NCI-H1694 treated with DMSO at 0.1 percent for 48 hours (cell line): ENCODE measurements around the gene TBC1D8.

Experiments
- DNase-seq: peaks from one replicate; lab custom pipeline; 2025; lab: John Stamatoyannopoulos, UW

TBC1D8 gene

GRCh38 chr2:101135412-101136296 is 15.5 kb downstream of the TBC1D8 start:
- DNase-seq, result no peak

GRCh38 chr2:101133492-101134100 is 17.6 kb downstream of the TBC1D8 start:
- no peak for DNase-seq

GRCh38 chr2:101132202-101132601 is 19.0 kb downstream of the TBC1D8 start:
- DNase-seq, result no peak

GRCh38 chr2:101130081-101130480 is 21.1 kb downstream of the TBC1D8 start:
- DNase-seq, result no peak

DNA sequence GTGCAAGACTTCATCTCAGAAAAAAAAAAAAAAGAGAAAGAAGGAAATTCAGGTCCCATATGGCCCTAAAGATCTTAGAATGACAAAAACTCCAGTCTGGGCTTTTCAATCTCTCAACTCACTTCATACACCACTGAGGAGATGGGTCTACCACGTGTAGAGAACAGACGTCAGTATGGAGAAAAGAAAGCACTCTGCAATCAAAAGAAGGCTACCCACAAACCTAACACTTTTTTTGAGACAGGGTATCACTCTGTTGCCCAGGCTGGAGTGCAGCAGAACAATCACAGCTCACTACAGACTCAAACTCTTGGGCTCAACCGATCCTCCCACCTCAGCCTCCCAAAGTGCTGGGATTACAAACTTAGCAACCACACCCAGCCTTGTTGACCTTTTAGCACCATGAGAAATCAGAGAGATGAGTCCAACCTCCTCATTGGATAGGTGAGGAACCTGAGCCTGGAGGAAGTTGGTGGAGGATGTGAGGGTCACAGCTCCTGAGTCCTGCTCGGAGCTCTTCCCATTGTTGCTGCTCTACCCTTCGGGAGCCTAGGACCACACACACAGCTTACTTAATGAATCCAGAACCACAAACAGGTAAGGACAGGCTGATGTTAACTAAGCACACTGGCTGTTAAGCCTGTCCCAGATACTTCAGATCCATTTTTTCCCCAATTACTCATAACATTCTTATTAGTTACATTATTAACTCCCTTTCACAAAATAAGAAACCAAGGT is 23.7 kb downstream of the TBC1D8 start:
- DNase-seq, result no peak

DNA sequence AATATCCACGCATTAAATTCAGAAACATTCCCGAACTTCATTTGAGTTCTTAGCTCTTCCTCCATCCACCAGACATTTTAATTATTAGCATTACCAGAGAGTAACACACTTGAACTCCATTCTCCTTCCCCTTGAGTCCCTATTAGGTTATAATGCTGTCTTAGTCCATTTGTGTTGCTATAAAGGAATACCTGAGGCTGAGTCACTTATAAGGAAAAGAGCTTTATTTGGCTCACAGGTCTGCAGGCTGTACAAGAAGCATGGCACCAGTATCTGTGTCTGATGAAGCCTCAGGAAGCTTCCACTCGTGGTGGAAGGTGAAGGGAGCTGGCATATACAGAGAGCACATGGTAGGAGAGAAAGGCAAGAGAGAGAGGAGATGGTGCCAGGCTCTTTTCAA is 25.4 kb downstream of the TBC1D8 start:
- DNase-seq, result no peak

- no peak for DNase-seq
Observed at GRCh38 chr2:101125374-101125773, 25.8 kb downstream of the TBC1D8 start.

DNA sequence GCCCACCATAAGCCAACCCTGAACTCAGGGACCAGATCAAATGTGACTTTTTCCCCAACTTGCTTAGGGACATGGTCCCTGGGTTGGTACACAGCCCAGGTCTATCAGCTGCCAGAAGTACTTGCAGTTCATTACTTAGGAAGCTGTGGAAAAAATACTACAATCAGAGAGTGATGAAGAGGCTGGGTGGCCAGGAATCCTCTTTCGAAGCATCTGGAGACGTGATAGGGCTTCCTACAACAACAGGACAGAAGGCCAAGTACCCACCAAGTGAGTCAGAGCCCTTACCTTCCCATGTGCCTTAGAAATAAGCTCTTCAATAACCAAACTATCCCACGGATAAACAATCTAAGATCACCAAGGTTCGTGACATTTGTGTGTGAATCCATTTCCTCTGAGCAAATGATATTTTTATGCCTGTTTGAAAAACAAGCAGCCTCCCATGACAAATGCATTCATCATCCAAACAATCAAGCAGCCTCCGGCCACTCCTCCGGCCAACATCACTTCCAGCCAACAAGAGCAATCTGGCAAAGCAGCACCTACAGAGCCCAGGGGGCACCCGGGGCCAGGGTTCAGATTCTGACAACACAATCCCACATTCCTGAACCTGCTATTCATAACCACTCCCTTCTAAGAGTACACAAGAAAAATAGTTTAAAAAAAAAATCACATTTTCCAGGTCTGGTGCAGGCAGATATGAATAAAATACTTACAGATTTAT is 26.4 kb downstream of the TBC1D8 start:
- DNase-seq, result no peak

GRCh38 chr2:101123795-101124471 is 27.2 kb downstream of the TBC1D8 start:
- DNase-seq, result no peak

DNA sequence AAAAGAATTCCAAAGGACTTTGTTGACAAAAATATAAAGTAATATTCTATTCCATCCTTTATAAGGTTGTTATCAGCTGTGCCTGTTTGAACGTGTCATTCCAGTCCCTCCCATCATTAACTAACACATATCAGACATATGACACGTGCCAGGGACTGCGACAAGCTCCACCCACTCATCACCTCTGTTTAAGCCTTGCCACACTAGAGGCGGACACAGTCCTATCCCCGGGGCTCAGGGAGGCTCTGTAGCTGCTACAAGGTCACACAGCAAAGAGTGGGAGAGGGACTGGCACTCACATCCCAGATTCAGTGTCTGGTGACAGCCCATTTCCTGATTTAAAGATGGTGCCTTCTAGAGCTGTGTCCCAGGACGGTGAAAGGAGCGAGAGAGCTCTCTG is 30.0 kb downstream of the TBC1D8 start:
- DNase-seq, result no peak

GRCh38 chr2:101120124-101120996 is 30.8 kb downstream of the TBC1D8 start:
- DNase-seq, result no peak

DNA sequence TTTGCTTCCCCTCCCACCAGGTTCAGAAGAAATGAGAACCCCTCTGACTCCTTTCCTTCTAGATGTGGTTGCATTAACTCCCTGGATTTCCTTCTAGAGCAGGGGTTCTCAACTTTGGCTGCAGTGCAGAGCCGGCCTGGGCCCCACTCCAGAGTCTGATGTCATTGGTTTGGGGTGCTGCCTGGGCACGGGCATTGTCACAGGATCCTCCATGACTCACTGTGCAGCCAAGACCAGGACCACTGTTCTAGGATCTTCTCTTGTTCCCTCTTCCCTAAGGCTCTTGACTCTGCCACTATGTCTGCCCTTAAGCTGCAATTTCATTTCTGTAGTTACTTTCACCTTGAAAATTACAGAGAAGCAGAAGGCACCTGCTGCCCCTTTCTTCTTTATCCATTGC is 31.8 kb downstream of the TBC1D8 start:
- DNase-seq, result no peak

DNA sequence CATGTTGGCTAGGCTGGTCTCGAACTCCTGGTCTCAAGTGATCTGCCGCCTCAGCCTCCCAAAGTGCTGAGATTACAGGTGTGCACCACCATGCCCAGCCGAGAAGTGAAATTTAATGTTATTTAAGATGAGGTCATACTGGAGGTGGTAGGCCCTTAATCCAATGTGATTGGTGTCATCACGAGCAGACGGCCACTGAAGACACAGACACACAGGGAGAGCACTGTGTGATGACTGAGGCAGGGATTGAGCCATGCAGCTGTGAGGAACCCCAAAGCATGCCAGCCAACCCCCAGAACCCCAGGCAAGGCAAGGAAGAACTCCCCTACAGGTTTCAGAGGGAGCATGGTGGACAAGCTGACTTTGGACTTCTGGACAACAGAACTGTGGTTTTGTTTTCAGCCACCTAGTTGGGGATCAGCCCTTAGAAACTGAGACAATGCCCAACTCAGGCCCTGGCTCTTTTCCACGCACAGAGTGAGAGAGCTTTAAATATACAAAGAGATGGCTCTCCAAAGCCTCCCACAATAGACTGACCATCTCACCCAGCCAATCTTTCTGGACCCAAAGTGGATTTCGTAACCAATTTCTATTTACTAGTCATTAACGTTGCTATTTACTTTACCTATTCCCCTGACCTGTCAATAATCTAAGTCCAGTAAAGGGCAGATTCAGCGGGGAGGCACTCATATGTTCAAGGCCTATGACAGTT is 34.2 kb downstream of the TBC1D8 start:
- DNase-seq, result no peak

DNA sequence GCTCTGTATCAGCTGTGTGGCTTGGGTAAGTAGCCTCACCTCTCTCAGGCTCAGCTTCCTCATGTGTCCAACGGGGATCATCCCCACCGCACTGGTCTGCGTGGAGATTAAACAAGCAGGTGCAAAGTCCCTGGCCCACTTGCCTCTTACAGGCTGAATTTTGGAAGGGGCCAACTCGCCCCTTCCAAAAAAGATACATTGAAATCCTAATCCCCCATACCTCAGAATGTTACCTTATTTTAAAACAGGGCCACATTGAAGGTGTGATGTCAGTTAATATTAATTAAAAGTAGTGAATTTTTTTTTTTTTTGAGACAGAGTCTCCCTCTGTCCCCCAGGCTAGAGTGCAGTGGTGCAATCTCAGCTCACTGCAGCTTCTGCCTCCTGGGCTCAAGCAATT is 34.8 kb downstream of the TBC1D8 start:
- no peak for DNase-seq

GRCh38 chr2:101115664-101116063 is 35.5 kb downstream of the TBC1D8 start:
- DNase-seq, result no peak

DNA sequence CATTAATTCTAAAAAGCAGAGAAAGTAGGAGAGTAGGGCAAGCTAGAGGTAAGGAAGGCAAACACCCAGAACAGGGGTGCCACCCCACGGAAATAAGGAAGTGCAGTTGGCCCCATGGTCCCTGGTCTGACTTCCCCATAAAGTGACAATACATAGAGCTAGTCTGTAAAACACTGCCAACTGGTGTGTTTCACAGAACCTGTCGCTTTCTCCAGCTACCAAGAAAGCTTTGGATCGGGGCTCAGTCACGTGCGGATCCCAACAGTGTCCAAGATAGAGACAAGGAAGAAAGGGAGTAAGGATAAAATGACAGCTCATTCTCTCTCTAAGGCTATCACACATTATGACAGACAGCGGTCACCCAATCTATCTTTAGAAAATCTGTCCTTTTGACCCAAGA is 36.4 kb downstream of the TBC1D8 start:
- no peak for DNase-seq

DNA sequence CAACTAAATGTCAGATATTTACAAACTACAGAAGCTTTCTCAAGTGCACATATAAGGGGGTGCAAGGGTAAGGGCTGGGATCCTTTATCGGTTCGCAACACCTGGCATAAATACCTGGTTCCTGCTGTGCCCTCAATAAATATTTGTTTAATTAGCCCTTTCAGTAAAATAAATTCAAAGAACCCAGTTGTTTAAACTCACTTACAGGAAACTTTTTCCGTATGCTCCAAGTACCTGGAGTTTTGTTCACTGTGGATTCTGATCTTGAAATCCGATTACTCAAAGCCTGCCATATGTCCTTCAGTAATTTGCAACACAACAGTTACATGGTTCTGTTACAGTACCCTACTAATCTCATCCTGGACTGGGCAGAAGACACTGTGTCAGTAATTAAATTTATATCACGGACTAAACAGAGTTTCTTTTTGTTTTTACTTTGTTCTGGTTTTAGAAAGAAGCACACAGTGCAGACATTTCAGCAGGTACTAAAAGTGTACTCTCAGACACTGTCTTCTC is 36.9 kb downstream of the TBC1D8 start:
- DNase-seq, result no peak

DNA sequence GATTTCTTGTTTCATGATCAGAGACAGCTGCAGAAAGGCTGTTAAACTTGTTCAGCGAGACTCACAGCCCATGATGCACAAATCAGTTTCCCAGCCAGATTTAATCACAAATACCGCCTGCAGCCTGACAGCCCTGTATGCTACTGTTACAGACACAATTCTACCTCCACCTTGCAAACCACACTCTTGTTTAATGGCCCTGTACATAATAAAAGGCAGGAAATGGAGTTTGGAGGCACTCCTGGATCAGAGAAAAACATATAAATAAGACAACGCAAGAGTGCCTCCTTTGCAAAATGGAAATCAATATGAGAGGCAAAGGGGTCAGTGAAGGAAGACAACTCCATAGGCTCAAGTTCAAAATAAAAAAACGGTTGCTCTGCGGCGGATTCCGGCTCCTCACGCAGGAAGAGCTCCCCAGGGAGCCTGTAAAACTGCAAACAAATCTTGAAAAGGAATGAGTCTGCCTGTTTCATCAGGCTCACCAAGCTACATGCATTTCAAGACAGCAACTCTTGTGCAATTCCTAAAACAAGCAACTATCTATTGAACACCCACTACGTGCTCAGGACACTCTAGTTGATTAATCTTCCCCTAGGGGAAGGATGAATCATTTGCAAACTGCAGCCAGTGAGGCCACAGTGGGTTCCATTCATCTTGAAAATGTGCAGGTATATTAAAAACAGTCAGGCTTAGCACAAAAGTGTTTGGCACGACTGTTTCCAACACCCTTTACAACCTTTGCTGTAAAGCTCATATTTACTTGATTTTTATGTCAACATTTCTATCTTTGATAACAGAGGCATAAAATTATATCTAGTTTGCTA is 37.5 kb downstream of the TBC1D8 start:
- DNase-seq, result no peak

GRCh38 chr2:101112772-101113157 is 38.4 kb downstream of the TBC1D8 start:
- DNase-seq, result no peak
